CD4-positive, alpha-beta T cell treated with Interleukin-17A for 4 hours (primary cell): ENCODE data around the gene DST.
"Not testable (repeated sequence)": the region's sequence is repeated elsewhere in the genome, so short reads cannot be mapped to it uniquely, and the experiment has no call there.

Experiments used
- DNase-seq: peaks from one replicate; pipeline ENCODE4 v3.0.0-alpha.2; 2020; ENCODE audit warnings: mixed read lengths

DST gene

DNA sequence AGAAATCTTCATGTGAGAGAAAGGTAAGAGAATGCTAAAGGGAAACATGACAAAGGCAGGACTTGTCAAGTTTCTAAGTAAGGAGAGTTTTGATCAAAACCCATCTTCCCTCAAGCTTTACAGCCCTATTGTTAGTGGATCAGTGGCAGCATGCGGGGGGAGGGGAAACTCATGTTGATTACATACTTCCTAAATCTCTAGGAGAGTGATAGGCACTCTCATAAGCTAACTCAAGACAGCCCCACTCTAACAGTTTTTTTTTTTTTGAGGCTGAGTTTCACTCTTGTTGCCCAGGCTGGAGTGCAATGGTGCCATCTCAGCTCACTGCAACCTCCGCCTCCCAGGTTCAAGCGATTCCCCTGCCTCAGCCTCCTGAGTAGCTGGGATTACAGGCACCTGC, 18.6 kb upstream of the DST start:
- DNase-seq: not testable (repeated sequence)

DNA sequence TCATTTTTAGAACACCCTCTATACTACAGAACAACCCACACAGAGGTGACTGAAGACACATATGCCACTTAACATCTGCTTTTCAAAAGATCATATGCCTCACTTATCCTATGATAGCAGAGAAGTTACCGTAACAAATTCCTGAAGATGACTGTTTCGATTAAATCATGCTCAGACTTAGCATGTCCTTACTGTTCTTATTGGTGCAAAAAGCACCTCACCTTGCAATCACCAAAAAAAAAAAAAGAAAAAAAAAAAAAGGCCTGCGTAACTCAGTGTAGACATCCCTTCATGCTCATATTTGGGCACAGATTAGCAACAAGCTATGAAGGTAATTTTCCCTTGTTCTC, 17.7 kb upstream of the DST start:
- no peak for DNase-seq

DNA sequence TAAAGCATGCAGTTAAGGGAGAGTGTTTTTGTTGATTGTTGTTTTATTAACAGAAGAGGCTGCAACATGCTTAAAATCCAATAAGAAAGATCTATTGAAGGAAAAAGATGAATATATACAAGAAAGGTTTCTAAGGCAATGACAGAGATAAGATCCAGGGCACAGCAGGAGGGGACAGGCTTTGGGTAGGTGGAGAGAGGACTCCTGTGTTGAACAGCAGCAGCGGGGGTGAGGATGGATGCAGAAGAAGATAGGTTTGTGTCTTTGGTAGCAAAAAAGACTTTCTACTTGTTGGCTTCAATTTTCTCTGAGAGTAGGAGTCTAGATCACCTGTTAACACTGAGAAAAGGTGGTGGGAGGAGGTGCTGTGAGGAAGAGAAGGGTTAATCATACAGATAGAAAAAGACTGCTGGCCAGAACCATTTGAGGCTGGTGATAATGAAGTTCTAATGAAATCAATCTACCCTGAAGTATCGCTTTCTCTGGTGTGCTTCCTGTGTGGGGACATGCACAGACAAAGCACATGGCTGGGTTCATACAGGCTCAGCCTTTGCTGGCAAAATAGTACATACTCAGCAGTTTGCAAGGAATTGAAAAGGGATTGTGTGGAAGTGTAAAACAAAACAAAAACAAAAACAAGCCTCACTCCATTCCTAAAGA, 17.2 kb upstream of the DST start:
- no peak for DNase-seq

DNA sequence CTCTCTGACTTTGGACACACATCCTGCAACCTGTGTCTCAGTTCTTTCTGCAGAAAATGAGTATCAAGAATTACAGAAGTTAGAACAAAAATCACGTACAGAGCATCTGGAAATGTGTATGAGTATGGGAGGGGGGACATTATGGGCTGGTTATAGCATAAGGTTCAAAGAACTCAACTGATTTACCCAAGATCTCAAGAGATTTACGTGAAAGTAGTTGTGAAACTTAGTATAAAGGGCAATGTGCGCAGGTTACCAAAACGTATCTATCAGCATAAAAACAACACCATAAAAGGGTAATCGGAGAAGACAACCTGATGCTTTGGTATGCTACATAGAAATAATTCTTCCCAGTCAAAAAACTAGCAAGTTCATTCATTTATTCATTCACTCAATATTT, 15.6 kb upstream of the DST start:
- no peak for DNase-seq

DNA sequence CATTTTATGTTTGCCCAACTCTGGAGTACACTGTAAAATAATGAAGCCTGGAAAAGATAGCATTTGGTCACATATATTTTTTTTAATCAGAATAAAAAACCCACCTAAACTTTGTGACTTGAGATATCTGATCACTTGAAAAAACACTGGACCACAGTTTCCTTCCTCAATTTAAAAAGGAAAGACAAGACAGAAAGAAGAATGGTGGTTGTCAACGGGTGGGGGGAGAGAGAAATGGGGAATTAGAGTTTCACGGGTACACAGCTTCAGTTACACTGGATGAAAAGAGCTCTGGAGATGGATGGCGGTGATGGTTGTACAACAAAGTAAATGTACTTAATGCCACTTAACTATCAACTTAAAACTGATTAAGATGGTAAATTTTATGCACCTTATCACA, 14.7 kb upstream of the DST start:
- no peak for DNase-seq

DNA sequence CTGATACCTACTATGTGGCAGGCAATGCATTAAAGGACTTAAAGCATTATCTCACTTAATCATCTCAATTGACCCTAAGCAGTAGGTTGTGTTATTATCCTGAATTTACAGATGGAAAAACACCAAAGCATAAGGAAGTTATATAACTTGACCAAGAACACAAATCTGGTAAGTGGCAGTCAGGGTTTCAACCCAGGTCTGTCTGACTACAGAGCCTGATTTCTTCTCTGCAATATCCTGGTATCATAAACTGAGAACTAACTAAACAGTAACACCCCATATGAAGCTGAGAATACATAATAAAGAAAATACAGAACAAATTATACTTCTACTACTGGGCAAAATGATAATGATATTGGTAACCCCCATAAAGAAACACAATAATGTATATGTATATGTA, 13.8 kb upstream of the DST start:
- no peak for DNase-seq

DNA sequence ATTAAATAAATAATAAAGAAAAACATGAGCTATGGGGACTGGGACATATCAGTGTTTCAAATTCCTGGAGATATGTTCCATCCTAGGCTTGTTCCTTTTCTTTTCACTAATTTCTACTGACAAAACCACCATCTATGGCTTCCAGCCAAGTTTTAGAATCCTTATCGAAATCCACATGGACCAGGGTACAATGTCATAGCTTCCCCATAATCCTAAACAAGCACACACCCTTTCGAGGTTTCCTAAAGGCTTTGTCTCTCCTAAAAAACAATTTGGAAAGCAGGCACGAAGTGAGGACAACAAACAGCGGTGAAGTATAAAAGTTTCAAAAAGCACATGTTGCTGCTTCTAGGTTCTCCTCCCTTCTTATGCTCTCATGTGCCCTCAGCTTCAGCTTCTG, 13.3 kb upstream of the DST start:
- no peak for DNase-seq

DNA sequence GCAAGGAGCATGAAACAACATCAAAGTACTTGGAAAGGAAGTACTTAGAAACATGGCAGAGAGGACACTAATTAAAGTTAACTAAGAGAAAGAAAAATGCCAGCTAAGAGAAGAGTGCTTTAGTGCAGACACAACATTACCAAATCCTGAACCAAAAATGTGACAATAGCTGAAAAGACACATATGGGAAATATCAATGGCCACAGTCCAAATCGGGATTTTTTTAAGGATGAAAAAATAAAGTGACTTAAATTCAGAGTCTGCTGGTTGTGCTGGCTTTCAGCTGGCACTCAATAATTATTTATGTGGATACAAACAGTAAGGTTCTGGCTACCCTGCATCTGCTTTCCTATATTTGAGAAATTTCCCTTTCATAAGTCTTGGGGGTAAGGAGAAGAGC, 12.6 kb upstream of the DST start:
- DNase-seq: no peak

DNA sequence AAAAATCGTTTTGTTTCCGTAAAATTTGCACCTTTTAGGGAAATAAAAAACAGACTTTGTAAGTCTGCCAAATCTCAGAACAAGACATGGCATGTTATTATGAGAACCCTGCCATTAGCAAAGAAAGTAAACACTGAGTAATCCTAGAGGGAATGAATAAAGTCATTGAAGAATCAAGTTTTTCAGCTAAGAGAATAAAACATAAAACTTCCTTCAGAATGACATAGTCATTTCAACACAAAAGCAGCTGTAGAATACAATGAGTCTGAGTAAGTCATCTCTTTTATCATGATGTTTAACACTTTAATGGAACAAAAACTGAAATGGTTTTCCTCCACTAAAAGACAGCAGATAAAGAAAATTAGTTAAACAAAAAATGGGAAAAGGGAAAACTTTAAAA, 10.3 kb upstream of the DST start:
- DNase-seq: no peak

DNA sequence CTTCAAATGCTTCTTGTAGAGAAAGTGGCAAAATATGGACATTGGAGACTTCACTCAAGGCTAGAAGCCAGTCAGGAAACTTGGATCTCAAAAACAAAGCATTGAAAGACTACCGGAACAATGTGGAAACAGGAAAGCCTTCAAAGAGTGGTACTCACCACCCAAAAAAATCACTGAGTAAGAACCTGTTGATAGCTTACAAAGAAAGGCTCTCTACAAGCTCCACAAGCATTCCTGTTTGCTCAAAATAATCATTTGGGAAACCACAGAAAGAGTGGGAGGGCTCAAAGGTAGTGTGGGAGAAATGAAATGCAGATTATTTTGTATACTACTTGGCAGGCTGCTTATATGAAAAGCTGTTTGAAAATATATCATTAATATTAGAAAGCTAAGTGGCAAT, 9.5 kb upstream of the DST start:
- DNase-seq: no peak

DNA sequence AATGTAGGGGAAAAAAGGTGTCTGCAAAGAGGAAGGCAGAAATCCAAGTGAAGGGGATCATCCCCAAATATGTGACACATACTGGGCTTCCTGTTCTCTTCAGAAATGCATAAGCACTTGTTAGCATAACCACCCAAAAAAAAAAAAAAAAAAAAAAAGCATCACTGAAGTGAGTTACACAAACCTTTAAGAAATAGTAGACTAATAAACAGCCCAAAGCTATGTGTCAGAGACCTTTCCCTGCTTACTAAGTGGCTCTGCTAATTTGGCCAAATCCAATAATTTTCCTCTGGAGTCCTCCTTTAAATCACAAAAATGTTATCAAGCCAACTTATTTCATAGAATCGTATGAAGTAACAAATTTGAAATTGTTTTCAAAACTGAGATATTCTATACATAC, 7.5 kb upstream of the DST start:
- no peak for DNase-seq

DNA sequence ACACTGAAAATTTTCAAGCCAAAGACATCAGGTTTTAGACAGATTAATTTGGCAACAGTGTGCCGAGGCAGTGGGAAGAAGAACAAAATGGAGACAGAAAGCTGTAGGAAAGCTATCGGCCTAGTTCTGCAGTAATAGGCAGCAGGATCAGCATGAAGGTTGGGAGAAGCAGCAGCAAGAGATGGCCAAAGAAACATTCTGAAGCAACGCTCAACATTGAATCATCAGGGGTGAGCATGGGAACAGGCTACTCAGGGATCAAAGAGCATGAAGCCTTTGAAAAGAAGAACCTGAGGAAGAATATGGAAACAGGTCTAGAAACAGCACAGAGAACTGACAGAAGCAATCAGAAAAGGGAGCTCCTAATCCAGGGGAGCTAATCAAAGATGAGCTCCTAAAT, 7.1 kb upstream of the DST start:
- DNase-seq: no peak

DNA sequence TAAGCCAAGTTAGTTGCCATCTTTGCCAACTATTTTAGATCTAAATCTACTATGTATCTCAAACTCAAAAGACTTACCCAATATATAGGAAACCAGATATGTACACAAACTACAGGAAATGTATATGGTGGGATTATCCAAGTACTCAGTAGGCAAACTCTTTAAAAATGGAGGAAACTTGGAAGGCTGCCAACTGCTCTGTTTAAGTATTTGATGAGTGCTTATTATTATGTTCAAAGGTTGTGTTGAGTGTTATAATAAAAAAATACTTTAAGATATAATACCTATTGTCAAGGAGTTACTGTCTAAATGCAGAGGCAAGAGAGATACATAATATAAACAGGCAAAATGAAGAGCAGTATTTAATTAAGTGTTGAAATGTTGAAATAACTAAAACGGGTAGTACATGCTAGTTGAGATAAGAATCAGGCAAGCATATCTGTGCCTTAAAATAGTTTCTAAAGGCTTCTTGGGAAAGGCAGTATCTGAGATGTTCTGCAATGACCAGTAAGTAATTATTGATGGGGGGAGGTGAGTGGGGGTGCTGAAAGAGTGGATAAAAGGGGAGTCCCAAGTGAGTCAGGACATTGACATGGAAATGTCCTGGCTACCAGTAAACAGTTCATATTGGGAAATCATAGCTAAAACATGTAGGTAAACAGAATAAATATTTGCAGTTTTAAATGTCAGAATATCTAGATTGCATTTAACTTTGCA, 6.5 kb upstream of the DST start:
- DNase-seq: no peak

DNA sequence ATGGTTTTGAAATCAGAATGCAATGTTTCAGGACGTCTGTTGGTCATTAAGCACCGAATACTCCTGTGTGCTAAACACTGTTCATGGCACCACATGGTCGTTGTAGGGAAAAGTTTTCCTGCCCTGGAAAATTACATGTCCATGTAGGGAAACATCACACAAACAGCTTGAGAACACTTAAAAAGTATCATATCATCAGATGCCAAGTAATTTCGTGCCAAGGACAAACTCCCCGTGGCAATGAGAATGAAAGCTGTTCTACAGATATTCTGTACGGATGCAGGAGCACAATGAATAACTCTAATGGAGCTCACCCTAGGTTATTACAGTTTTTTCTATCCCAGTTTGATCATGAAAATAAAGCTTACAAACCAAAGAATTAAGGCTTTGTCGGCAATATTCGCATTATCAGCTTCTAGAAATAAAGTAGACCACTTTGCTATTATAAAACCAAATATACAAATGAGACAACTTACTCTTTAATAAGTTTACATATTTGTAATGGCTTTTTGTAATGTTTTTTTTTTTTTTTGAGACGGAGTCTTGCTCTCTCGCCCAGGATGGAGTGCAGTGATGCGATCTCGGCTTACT, 4.6 kb upstream of the DST start:
- no peak for DNase-seq

DNA sequence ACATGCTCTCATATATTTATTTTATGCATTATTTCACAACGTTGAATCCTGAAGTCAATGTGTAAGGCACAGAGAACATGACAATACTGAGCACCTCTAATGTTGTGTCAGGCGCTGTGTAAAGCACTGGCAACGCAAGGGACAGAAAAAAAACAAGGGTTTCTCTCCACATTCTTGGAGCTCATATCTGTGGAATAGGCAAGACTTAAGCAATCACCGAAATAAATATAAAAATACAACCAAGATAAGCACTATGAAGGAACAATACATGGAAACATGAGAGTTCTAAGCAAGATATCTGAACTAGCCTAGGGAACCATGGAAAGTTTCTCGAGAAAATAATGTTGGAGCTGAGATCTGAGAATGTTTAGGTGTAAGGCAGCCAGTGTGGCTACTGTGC, 1.7 kb upstream of the DST start:
- DNase-seq: no peak

DNA sequence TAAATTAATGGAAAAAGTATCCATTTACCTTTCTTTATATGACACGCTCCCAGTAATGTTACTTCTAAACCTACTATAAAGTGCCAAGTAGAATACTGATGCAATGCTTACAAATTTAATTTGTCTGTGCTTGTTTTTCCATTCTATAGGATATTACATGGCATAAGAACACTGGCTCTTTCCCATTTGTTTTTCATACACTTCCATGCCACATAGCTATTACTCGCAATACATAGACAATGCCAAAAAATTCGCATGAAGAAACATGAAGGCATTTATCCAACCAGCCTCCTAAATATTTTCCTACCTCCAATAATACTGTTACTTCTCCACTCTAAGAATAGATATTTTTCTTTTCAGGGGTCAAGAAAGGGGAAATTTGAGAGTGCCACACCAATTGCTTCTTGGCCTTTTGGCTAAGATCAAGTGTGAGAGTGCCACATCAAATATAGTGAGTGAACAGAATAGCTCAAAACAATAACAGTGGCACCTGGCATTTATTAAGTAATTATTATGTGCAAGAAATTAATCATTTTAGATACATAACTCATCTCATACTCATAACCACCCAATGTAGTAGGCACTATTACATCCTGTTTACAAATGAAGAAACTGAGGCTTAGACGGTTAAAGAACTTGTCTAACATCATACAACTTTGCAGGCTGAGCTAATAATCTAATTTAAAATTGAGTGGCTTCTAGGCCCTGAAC, 845 bp upstream of the DST start:
- no peak for DNase-seq

DNA sequence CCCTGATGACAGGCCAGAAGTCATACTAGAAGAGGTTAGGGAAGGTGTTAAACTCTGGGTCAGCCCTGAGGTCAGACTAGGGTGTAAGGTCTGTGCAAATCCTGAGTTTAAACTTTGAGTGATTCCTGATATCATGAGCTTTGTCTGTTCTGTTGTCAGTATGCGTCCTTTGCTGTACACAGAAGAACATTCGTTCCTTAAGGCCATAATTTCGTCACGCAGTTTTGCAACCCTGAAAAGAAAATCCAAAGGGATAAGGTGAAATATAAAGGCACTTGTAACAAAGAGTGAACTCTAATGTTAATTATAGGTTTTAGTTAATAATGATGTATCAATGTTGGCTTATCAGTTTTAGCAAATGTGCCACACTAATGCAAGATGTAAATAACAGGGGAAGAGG, 2.3 kb downstream of the DST start:
- DNase-seq: no peak

DNA sequence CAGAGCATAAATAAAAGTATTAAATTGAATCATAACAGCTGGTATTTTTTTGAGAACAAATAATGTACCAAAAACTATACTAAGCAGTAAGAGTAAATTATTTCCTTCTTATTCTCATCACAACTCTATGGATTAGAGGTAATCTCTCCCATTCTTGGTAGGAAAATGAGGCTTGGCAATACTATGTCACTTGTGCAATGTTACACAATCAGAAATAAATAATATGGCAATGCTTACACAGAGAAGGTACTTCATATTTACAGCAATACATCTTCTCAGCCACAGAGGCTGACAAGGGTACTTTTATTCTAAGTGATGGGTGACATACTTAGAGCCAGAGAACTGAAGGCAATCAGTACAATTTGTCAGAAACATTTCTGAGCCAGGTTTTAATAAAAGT, 3.9 kb downstream of the DST start:
- no peak for DNase-seq

DNA sequence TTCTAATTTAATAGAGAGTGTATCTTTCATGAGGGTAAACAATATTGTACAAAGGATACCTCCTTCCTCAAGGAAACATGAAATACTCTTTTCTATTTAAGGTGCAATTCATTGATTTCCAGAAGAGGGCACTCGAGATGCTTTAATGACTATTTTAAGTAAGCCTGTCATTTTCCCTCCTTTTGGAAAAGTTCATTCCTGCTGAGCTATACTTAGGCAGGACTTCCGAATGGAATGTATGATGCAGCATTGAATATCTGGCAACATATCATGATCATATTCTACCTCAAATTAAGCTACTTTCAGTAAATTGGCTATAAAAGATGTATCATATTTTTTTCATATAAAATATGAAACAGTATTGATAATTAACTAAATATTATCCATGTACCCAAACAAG, 5.0 kb downstream of the DST start:
- DNase-seq: no peak

DNA sequence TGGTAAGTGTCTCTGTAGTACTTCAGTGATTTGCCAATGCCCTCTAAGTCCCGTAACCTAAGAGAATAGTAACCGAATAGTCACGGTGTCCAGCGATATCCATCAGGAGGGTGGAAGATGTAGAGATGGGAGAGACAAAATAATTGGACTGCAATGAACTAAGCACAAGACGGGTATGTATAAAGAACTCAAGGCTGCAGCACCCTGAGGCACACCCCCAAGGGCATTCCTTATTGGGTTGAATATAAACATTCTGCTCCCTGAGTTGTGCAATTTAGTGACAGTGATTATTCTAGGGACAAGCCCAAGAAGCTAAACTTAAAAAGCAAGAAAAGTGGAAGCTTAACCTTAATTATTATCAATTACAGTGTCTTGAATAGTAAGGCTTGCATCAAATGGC, 14.6 kb downstream of the DST start:
- no peak for DNase-seq

DNA sequence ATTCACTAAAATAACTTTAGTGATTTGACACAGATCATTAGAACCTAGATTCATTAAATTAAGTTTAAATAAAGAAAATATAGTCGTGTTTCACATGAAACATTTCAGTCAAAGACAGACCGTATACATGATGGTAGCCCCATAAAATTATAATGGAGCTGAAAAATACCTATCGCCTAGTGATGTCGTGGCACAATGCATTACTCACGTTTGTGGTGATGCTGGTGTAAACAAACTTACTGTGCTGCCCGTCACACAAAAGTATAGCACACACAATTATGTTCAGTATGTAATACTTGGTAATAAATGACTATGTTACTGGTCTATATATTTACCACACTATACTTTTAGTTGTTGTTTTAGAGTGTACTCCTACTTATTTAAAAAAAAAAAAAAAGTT, 17.3 kb downstream of the DST start:
- DNase-seq: no peak

DNA sequence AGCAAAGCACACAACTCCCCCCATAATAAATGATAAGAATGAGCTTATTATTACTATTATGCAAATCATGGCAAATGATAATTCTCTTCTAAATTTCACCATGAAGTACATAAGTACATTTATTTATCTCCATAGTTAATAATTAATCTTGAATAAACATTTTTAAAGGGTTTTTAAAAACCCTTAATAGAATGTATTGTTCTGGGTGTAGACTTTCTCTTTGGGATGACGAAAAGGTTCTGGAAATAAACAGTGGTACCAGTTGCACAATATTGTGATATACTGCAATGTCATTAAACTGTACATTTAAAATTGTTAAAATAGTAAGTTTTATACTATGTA, 18.0 kb downstream of the DST start:
- no peak for DNase-seq

DNA sequence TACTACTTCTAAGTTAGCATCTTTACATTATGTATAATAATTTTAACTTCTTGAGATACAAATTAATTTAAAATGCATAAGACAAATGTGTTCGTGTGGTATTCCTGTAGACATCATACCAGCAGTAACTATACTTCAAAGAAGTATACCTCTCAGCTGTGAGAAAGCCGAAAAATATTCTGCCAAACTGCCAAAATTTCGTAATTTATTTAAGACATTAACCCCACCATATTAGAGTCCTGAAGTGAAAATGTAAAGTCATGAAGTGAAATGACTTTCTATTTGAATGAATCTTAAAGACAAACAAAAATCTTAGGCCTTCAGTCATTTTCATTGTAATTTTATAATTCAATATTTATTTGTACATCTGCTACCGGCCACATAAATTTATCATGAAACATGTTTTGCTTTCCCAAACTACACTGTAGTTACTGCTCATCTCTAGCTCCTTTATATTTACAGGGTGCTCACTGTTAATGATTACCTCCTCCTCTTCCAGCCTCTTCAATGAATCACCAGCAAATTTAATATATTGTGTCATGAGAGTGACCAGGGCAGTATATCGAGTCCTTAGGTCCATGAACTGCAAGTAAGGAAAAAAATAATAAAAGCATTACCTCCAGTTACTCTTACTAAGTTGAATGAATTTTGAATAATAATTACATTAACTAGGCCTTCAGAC, 18.5 kb downstream of the DST start:
- no peak for DNase-seq
